H54 (cell line): Measurements from ENCODE around the gene TMEM40.
"Not testable (repeated sequence)": the region's sequence is repeated elsewhere in the genome, so short reads cannot be mapped to it uniquely, and the experiment has no call there.

Source experiments
- DNase-seq: peaks from one replicate; pipeline ENCODE4 v3.0.0; 2011; ENCODE audit warnings: low spot score, mixed read lengths; ENCODE audit not compliant: insufficient read length
- FAIRE-seq: peaks from 3 replicates; lab custom pipeline; 2011; peaks lifted over from hg19 to GRCh38; lab: Jason Lieb, UNC
- POLR2A ChIP-seq: IDR thresholded peaks from 2 replicates; pipeline ENCODE4 v1.6.1; 2011; ENCODE audit warnings: low read depth, mild to moderate bottlenecking, low read length

The TMEM40 gene

GRCh38 chr3:12791430-12791829 lies 32.4 kb upstream of the TMEM40 start:
- no peak for FAIRE-seq
- TF ChIP-seq POLR2A = no peak
- no peak for DNase-seq

GRCh38 chr3:12787967-12788690 lies 29.1 kb upstream of the TMEM40 start:
- DNase-seq, FAIRE-seq: not testable (repeated sequence)

- FAIRE-seq = peak; percentile 75
- not testable (repeated sequence) for DNase-seq
Measured at GRCh38 chr3:12787346-12787745, 28.3 kb upstream of the TMEM40 start.

GRCh38 chr3:12785096-12785495 lies 26.0 kb upstream of the TMEM40 start:
- DNase-seq (no peak), FAIRE-seq (no peak)
- no peak for TF ChIP-seq POLR2A

- TF ChIP-seq POLR2A = no peak
- DNase-seq = no peak
- FAIRE-seq = no peak
Measured at GRCh38 chr3:12782172-12782815, 23.2 kb upstream of the TMEM40 start.

GRCh38 chr3:12780751-12781150 lies 21.7 kb upstream of the TMEM40 start:
- TF ChIP-seq POLR2A = no peak
- DNase-seq (no peak), FAIRE-seq (no peak)

- FAIRE-seq (no peak), DNase-seq (no peak)
- no peak for TF ChIP-seq POLR2A
Measured at GRCh38 chr3:12777171-12777570, 18.1 kb upstream of the TMEM40 start.

GRCh38 chr3:12775970-12776369 lies 16.9 kb upstream of the TMEM40 start:
- not testable (repeated sequence) for DNase-seq, FAIRE-seq

- FAIRE-seq (no peak), DNase-seq (no peak)
- TF ChIP-seq POLR2A = no peak
Measured at GRCh38 chr3:12775226-12775625, 16.2 kb upstream of the TMEM40 start.

GRCh38 chr3:12774619-12775018 lies 15.6 kb upstream of the TMEM40 start:
- TF ChIP-seq POLR2A = no peak
- DNase-seq = no peak
- no peak for FAIRE-seq

- no peak for TF ChIP-seq POLR2A
- FAIRE-seq (no peak), DNase-seq (no peak)
Measured at GRCh38 chr3:12773710-12774086, 14.6 kb upstream of the TMEM40 start.

- TF ChIP-seq POLR2A = no peak
- no peak for DNase-seq
- FAIRE-seq = no peak
Measured at GRCh38 chr3:12773030-12773709, 14.1 kb upstream of the TMEM40 start.

GRCh38 chr3:12772462-12772861 lies 13.4 kb upstream of the TMEM40 start:
- FAIRE-seq (no peak), DNase-seq (no peak)
- TF ChIP-seq POLR2A = no peak

GRCh38 chr3:12771236-12771635 lies 12.2 kb upstream of the TMEM40 start:
- TF ChIP-seq POLR2A = no peak
- FAIRE-seq (no peak), DNase-seq (no peak)

- FAIRE-seq = no peak
- DNase-seq = no peak
- no peak for TF ChIP-seq POLR2A
Measured at GRCh38 chr3:12769761-12770160, 10.7 kb upstream of the TMEM40 start.
